Left ventricle myocardium inferior (tissue), 1 donor: ENCODE measurements around the gene ALPG. TPM values are rescaled to one million over a fixed set of nuclear protein-coding genes. Genes with fewer than 3 reads are reported as not detected.
A peak's percentile ranks its signal among the peaks of the same experiment; 100 is the strongest.
"Not testable (repeated sequence)": the region's sequence is repeated elsewhere in the genome, so short reads cannot be mapped to it uniquely, and the experiment has no call there.

Source experiments
- DNase-seq: peaks from one replicate; pipeline ENCODE4 v3.0.0-alpha.2; 2020
- H3K27ac ChIP-seq: fragments of 200-600 bp; replicated peaks from 2 replicates; pipeline ENCODE4 v1.8.0; 2021
- H3K27me3 ChIP-seq: fragments of 200-600 bp; 2 replicates; pipeline ENCODE4 v1.8.0; 2021; ENCODE audit warnings: low read depth
- H3K36me3 ChIP-seq: fragments of 200-600 bp; 2 replicates; pipeline ENCODE4 v1.8.0; 2021
- H3K4me1 ChIP-seq: fragments of 200-600 bp; 2 replicates; pipeline ENCODE4 v1.8.0; 2021
- H3K4me3 ChIP-seq: fragments of 200-600 bp; 2 replicates; pipeline ENCODE4 v1.8.0; 2021; ENCODE audit warnings: mild to moderate bottlenecking, moderate library complexity
- H3K9me3 ChIP-seq: fragments of 200-600 bp; replicated peaks from 2 replicates; pipeline ENCODE4 v1.8.0; 2021
- CTCF ChIP-seq: fragments of 200-600 bp; IDR thresholded peaks from 2 replicates; pipeline ENCODE4 v1.8.0; 2021; ENCODE audit warnings: antibody characterized with exemption, mild to moderate bottlenecking, borderline replicate concordance
- intact Hi-C: fragments of 100-400 bp; cut with micrococcal nuclease; formaldehyde crosslinking; loops from one replicate; pipeline ENCODE4 v1.11.0; 2022
- total RNA-seq: library from RNA; stranded (reverse); fragmentation: NEBNext Ultra II Directional; extraction: Animal tissue kit (Norgen Biotek cat#: 25700); gene quantifications from one replicate; pipeline ENCODE4 v1.2.1, GENCODE V29; 2021
- donor health status: DM: no; HTN: yes; CAD: no; lungs with severe emphysema.

Gene ALPG
- total RNA-seq, 1 donor from 2014 or later = not detected

DNA sequence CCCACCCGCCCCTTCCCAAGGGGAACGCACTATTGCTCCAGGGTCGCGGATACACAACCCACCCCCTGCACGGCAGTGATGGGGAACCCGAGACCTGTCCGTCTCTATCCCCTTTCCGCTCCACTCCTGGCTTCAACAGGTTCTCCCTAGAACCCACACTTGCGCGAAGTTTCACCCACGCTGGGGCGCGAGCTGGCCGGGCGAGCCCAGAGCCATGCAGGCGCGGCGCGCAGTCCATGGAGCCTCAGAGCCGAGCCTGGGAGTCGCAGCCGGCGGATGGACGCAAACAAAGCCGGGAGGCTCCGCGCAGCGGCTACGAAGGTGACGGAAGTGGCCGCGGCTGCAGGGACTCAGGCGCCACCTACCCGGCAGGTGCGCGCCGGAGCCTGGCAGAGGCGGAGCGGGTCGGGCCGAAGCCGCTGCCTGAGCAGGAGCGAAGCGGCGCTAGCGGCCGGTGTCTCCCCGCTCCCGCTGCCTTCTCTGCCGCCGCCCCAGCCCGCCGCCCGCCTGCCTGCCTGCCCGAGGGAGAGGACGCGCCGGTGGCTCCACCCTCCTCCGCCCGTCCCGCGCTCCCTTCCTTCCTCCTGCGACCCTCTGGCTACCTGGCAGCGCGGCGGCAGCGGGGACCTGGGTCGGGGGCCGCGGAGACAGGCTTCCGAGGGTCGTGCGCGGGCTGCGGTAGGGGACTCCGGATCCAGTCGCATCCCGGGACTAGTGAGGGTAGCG lies 14.0 kb downstream of the ALPG start:
- no peaks in the 10 kb centered on the region for H3K36me3 ChIP-seq
- H3K9me3 ChIP-seq = peaks cover 12% of the 10 kb centered on the region
- no peak for DNase-seq
- no peak for TF ChIP-seq CTCF
- intact Hi-C loops = no loop called here
- no peak overlapping the region for H3K27ac ChIP-seq
- H3K4me1 ChIP-seq = peaks cover 28% of the 10 kb centered on the region
- H3K27me3 ChIP-seq = peaks cover 99% of the 10 kb centered on the region
- peak overlapping the region; percentile 46 for H3K4me3 ChIP-seq

DNA sequence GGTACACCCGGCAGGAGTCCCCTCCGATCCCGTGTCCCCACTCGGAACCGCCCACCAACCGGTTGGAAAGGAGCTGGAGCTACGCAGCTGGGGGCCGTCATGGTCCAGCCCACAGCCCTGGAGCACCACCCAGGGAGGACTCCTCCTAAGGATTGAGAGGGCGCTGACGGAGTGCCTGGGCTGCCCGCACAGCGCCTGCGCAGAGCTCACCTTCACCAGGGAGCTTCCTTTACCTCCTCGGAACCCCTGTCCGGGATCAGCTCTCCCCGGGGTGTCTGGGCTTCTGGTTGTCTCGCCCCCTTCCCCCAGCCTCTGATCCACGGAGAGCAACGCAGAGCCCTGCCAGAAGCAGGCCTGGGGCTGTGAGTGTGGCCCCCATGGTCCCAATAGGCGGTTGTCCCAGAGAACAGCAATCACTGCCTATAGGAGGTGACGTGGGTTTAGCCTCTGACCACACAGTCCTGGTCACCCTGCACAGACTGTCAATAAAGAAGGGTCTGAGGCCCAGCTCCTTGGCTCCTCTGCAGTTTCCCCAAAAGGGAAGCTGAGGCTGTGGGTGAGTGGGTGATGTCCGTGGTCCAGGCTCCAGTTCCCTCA lies 14.6 kb downstream of the ALPG start:
- peaks cover 28% of the 10 kb centered on the region for H3K4me1 ChIP-seq
- peaks cover 99% of the 10 kb centered on the region for H3K27me3 ChIP-seq
- peak overlapping the region; percentile 46 for H3K4me3 ChIP-seq
- H3K36me3 ChIP-seq = no peaks in the 10 kb centered on the region
- TF ChIP-seq CTCF = no peak
- no peak for DNase-seq
- H3K9me3 ChIP-seq = peaks cover 12% of the 10 kb centered on the region
- intact Hi-C loops = no loop called here
- H3K27ac ChIP-seq = no peak overlapping the region

GRCh38 chr2:232422051-232422450 lies 15.4 kb downstream of the ALPG start:
- peaks cover 98% of the 10 kb centered on the region for H3K27me3 ChIP-seq
- TF ChIP-seq CTCF = no peak

GRCh38 chr2:232422996-232423395 lies 16.4 kb downstream of the ALPG start:
- DNase-seq, H3K27ac ChIP-seq, H3K36me3 ChIP-seq, intact Hi-C loops, H3K4me3 ChIP-seq: not testable (repeated sequence)
- peaks cover 96% of the 10 kb centered on the region for H3K27me3 ChIP-seq
- peaks cover 12% of the 10 kb centered on the region for H3K9me3 ChIP-seq
- H3K4me1 ChIP-seq = peaks cover 28% of the 10 kb centered on the region

More at GRCh38 chr2:232422051-232422450, 15.4 kb downstream of the ALPG start:
- Histone ChIP-seq H3K27ac (no peak overlapping the region), H3K4me1 (peaks cover 28% of the 10 kb centered on the region), H3K36me3 (no peaks in the 10 kb centered on the region), H3K4me3 (no peak overlapping the region), H3K9me3 (peaks cover 12% of the 10 kb centered on the region)
- DNase-seq = no peak
- intact Hi-C loops = no loop called here

DNA sequence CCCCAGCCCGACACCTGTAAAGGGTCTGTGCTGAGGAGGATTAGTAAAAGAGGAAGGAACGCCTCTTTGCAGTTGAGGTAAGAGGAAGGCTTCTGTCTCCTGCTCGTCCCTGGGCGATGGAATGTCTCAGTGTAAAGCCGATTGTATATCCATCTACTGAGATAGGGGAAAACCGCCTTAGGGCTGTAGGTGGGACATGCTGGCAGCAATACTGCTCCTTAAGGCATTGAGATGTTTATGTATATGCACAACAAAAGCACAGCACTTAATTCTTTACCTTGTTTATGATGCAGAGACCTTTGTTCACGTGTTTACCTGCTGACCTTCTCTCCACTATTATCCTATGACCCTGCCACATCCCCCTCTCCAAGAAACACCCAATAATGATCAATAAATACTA lies 16.8 kb downstream of the ALPG start:
- DNase-seq, intact Hi-C loops, H3K4me3 ChIP-seq, H3K27ac ChIP-seq, H3K36me3 ChIP-seq: not testable (repeated sequence)
- Histone ChIP-seq H3K4me1 (peaks cover 27% of the 10 kb centered on the region), H3K27me3 (peaks cover 96% of the 10 kb centered on the region), H3K9me3 (peaks cover 12% of the 10 kb centered on the region)

GRCh38 chr2:232431705-232432590 lies 25.3 kb downstream of the ALPG start:
- Histone ChIP-seq H3K4me3 (no peak overlapping the region), H3K4me1 (no peaks in the 10 kb centered on the region), H3K9me3 (no peaks in the 10 kb centered on the region), H3K36me3 (no peaks in the 10 kb centered on the region), H3K27me3 (peaks cover 48% of the 10 kb centered on the region), H3K27ac (no peak overlapping the region)
- TF ChIP-seq CTCF = no peak
- no peak for DNase-seq
- intact Hi-C loops = loop anchor here (10.0 kb wide), 1 partner anchor 527 kb away; no protein-coding TSS in a partner anchor
